ENCODE measurements around the gene C16orf46.

DNA sequence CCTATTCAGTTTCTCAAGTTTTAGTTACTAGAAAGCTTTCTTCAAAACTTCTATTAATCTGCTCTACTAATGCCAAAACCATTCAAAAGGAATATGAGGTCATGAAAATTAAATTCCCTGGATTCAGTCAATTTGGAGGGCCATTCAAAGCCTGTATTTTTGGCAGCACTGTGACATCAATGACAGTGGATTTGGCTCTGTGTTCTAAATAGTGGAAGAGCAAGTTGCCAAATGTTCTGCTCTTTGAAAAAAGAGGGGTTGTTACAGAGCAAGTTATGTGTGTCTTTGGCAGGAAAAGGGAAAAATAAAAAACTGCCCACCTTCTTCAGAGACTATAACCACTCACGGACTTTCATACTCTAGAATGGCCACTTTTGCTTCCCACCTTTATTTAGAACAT is 3.2 kb upstream of the C16orf46 start:
- no peak for TF ChIP-seq CTCF (IDR thresholded peaks at IDR 0.05)
- TF ChIP-seq POLR2A (IDR thresholded peaks at IDR 0.05) = no peak

All from lower leg skin (tissue), 3 donors.